Endodermal cell (in vitro differentiated cells): ENCODE results near the gene PRKCZ. TPM values are rescaled to one million over a fixed set of nuclear protein-coding genes. Genes with fewer than 3 reads are reported as not detected.

Experiments
- DNase-seq: peaks from one replicate; pipeline ENCODE4 v3.0.0-alpha.2; 2017
- H3K27ac ChIP-seq: 2 replicates; pipeline ENCODE4 v1.5.1; 2013; ENCODE audit warnings: mild to moderate bottlenecking, low read depth, low read length, moderate library complexity
- H3K27me3 ChIP-seq: 2 replicates; pipeline ENCODE4 v1.6.1; 2013; ENCODE audit warnings: mild to moderate bottlenecking, low read length, moderate library complexity; ENCODE audit not compliant: insufficient read depth, control insufficient read depth, poor library complexity, severe bottlenecking
- H3K36me3 ChIP-seq: 2 replicates; pipeline ENCODE4 v1.7.0; 2013; ENCODE audit warnings: mild to moderate bottlenecking, low read length, moderate library complexity; ENCODE audit not compliant: control insufficient read depth, insufficient read depth
- H3K4me1 ChIP-seq: one replicate; pipeline ENCODE4 v1.7.0; 2013; ENCODE audit warnings: low read length; ENCODE audit not compliant: control insufficient read depth, insufficient read depth
- H3K4me3 ChIP-seq: 2 replicates; pipeline ENCODE4 v1.5.1; 2013; ENCODE audit warnings: mild to moderate bottlenecking, low read length, moderate library complexity
- H3K9ac ChIP-seq: 2 replicates; pipeline ENCODE4 v1.6.1; 2013; ENCODE audit warnings: mild to moderate bottlenecking, low read length, moderate library complexity; ENCODE audit not compliant: poor library complexity, severe bottlenecking; ENCODE audit errors: extremely low read depth
- H3K9me3 ChIP-seq: 2 replicates; pipeline ENCODE4 v1.6.1; 2013; ENCODE audit warnings: mild to moderate bottlenecking, low read length, moderate library complexity; ENCODE audit not compliant: control insufficient read depth
- H3K27ac Mint-ChIP-seq: 2 replicates; pipeline ENCODE4 v1.8.0; 2020; ENCODE audit warnings: mixed read lengths
- H3K27me3 Mint-ChIP-seq: 2 replicates; pipeline ENCODE4 v1.8.0; 2021; ENCODE audit warnings: mild to moderate bottlenecking, mixed read lengths; ENCODE audit not compliant: insufficient read depth
- H3K36me3 Mint-ChIP-seq: 2 replicates; pipeline ENCODE4 v1.8.0; 2020; ENCODE audit warnings: low read depth, mixed read lengths
- H3K4me1 Mint-ChIP-seq: 2 replicates; pipeline ENCODE4 v1.8.0; 2020; ENCODE audit warnings: mixed read lengths
- H3K4me3 Mint-ChIP-seq: 2 replicates; pipeline ENCODE4 v1.8.0; 2020; ENCODE audit warnings: mild to moderate bottlenecking, moderate library complexity, mixed read lengths
- H3K9me3 Mint-ChIP-seq: 2 replicates; pipeline ENCODE4 v1.8.0; 2020; ENCODE audit warnings: mild to moderate bottlenecking, mixed read lengths
- WGBS, 2 experiments: methylation state at CpG; one replicate each; pipeline versions ENCODE4 v1.1.5 to v1.1.7; 2013; ENCODE audit warnings: missing lambda C conversion rate in 2 of 2, mixed read lengths in 1 of 2; ENCODE audit not compliant: insufficient coverage in 1 of 2, insufficient read length in 1 of 2; 5-methylcytosine and 5-hydroxymethylcytosine counted together
- total RNA-seq, 2 donors: library from RNA; stranded (reverse); fragmentation: NEBNext Ultra II Directional in 1 of 2; extraction: Animal tissue kit (Norgen Biotek cat#: 25700) in 1 of 2; gene quantifications; 2 replicates in 1 of 2; 3 replicates in 1 of 2; pipeline ENCODE4 v1.2.1, GENCODE V29; 2021
- TF ChIP-seq, protein P1 (sequence below): fragments of 200-600 bp; sonication (generic); conservative IDR thresholded peaks from 2 replicates; pipeline ENCODE4 v1.5.0; 2021; ENCODE audit warnings: antibody characterized with exemption, mild to moderate bottlenecking

Gene PRKCZ
- total RNA-seq, 2 donors from 2014 or later = 49.9 to 68.5 TPM

DNA sequence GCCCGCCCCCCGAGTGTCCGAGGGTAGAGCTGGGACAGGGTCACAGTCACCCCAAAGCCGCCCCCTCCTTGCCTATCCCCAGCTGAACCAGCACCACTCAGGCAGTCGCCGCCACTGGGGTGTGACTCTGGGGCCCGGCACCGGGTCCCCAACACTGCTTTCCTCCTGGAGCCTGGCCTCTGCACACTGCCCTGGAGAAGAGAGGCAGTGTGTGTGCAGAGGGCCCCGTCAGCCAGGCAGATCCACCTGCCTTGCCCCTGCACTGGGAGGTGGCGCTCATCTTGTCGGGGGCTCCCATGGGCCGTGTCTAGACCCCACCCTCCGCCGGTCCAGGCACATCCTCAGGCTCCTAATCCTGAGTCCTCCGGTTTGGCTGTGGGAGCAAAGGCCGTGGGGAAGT, 128.7 kb downstream of the PRKCZ start:
- WGBS, 2 experiments = 91 to 94% methylated on average over 4 to 16 of the region's 16 CpGs
- H3K36me3 Mint-ChIP-seq = peaks cover 57% of the 10 kb centered on the region
- Histone ChIP-seq H3K4me1 (no peaks in the 10 kb centered on the region), H3K4me3 (no peak overlapping the region), H3K9me3 (no peaks in the 10 kb centered on the region), H3K27me3 (no peaks in the 10 kb centered on the region), H3K27ac (no peak overlapping the region), H3K36me3 (peaks cover 12% of the 10 kb centered on the region), H3K9ac (no peak overlapping the region)
- no peak overlapping the region for H3K27ac Mint-ChIP-seq
- no peaks in the 10 kb centered on the region for H3K4me1 Mint-ChIP-seq
- no peaks in the 10 kb centered on the region for H3K9me3 Mint-ChIP-seq
- H3K27me3 Mint-ChIP-seq = no peaks in the 10 kb centered on the region
- TF ChIP-seq, protein P1, sequence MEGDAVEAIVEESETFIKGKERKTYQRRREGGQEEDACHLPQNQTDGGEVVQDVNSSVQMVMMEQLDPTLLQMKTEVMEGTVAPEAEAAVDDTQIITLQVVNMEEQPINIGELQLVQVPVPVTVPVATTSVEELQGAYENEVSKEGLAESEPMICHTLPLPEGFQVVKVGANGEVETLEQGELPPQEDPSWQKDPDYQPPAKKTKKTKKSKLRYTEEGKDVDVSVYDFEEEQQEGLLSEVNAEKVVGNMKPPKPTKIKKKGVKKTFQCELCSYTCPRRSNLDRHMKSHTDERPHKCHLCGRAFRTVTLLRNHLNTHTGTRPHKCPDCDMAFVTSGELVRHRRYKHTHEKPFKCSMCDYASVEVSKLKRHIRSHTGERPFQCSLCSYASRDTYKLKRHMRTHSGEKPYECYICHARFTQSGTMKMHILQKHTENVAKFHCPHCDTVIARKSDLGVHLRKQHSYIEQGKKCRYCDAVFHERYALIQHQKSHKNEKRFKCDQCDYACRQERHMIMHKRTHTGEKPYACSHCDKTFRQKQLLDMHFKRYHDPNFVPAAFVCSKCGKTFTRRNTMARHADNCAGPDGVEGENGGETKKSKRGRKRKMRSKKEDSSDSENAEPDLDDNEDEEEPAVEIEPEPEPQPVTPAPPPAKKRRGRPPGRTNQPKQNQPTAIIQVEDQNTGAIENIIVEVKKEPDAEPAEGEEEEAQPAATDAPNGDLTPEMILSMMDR = no peak
- no peak overlapping the region for H3K4me3 Mint-ChIP-seq
- no peak for DNase-seq

DNA sequence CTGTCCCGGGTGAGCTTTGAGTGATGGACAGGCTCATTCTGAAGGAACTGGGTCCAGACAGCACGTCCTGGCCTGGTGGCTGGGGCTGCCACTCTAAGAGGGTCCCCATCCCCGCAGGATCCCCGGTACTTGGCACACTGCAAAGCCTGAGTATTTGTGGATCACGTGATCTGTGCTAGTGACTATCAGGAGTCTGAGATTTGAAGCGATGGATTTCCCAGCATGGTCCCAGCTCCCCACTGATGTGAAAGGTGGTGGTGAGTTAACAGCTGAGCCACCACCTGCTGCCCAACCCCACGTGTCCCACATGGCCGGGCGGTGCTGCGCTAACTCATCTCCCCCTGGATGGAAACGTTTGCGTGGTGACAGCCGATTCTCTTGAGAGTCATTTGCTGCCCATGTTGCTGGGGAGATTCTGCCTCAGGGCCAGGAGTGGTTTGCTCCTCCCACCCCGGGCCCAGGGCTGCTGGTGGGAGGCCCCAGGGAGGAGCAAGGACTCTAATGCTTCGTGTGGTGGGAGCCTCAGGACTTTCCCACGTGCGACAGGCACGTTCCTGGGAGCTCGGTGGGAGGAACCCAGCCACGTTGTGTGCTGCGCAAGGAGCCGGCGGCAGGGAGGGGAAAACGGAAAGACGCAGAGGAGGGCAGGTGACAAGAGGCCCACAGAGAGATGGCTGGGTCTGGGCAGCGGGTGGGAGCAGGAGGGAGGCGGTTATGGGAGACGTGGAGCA, 129.2 kb downstream of the PRKCZ start:
- WGBS, 2 experiments = 89% methylated on average over 18 to 28 of the region's 28 CpGs
- Histone ChIP-seq H3K27ac (no peak overlapping the region), H3K9ac (no peak overlapping the region), H3K27me3 (no peaks in the 10 kb centered on the region), H3K4me3 (no peak overlapping the region), H3K9me3 (no peaks in the 10 kb centered on the region), H3K4me1 (no peaks in the 10 kb centered on the region), H3K36me3 (peaks cover 10% of the 10 kb centered on the region)
- TF ChIP-seq, protein P1 = no peak
- peak; percentile 60 for DNase-seq
- Mint-ChIP-seq H3K27ac (no peak overlapping the region), H3K4me1 (no peaks in the 10 kb centered on the region), H3K4me3 (no peak overlapping the region), H3K36me3 (peaks cover 56% of the 10 kb centered on the region), H3K27me3 (no peaks in the 10 kb centered on the region), H3K9me3 (no peaks in the 10 kb centered on the region)

DNA sequence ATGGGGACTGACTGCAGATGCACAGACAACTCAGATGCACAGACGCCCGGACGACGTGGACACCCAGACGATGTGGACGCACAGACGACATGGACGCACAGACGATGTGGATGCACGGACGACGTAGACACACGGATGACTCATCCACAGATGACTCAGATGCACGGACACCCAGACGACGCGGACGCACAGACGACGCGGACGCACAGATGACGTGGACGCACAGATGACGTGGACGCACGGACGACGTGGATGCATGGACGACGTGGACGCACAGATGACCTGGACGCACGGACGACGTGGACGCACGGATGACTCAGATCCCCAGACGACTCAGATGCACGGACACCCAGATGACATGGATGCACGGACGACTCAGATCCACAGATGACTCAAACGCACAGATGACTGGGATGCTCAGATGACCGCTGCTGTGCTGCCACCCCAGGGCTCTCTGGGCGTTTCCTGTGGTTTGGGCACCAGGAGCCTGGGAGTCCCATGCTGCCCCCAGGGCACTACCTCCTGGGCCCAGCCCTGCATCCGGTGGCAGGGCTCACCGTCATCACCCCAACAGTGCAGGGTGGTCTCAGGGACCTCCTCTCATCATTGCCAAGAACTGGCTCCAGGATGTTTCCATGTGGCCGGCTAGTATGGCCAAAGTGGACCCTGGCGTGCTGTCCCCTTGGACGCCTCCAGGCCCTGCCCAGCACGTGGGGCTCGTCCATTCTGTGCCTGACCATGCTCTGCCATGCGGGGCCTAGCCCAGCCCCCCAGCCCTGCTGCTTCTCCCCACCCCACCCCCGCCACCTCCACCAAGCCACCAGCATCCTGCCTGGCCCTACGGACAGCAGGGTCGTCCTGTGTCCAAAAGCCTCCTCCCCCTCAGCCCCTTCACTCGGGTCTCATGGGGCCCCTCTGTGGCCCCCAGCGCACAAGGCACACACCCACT, 130.4 kb downstream of the PRKCZ start:
- Histone ChIP-seq H3K27ac (no peak overlapping the region), H3K4me3 (no peak overlapping the region), H3K36me3 (peaks cover 5% of the 10 kb centered on the region), H3K27me3 (no peaks in the 10 kb centered on the region), H3K9ac (no peak overlapping the region), H3K4me1 (no peaks in the 10 kb centered on the region), H3K9me3 (no peaks in the 10 kb centered on the region)
- no peak overlapping the region for H3K27ac Mint-ChIP-seq
- no peak for DNase-seq
- H3K27me3 Mint-ChIP-seq = no peaks in the 10 kb centered on the region
- no peak overlapping the region for H3K4me3 Mint-ChIP-seq
- 95 to 98% methylated on average over 48 to 57 of the region's 58 CpGs for WGBS, 2 experiments
- no peaks in the 10 kb centered on the region for H3K4me1 Mint-ChIP-seq
- no peaks in the 10 kb centered on the region for H3K9me3 Mint-ChIP-seq
- TF ChIP-seq, protein P1 = no peak
- H3K36me3 Mint-ChIP-seq = peaks cover 59% of the 10 kb centered on the region
